ENCODE results near the gene SMPDL3B. TPM values are rescaled to one million over a fixed set of nuclear protein-coding genes. Genes with fewer than 3 reads are reported as not detected.

SMPDL3B gene
- total RNA-seq, 2 donors from 2014 or later: 10.1 to 11.8 TPM

- Mint-ChIP-seq H3K4me3 (no peak overlapping the region), H3K4me1 (peaks cover 33% of the 10 kb centered on the region), H3K36me3 (ENCODE audit: low read depth) (peaks cover 3% of the 10 kb centered on the region), H3K27ac (no peak overlapping the region), H3K27me3 (ENCODE audit: insufficient read depth) (peaks cover 6% of the 10 kb centered on the region), H3K9me3 (no peaks in the 10 kb centered on the region)
- DNase-seq: no peak
- 84 to 100% methylated on average over 1 to 5 of the region's 5 CpGs for WGBS, 2 experiments (ENCODE audit: insufficient coverage in 1 of 2, insufficient read length in 1 of 2)
- H3K4me3 ChIP-seq (ENCODE audit: low read length): no peak overlapping the region
- no peaks in the 10 kb centered on the region for H3K4me1 ChIP-seq (ENCODE audit: control insufficient read depth, insufficient read depth, low read length)
- H3K27ac ChIP-seq (ENCODE audit: low read depth, low read length): no peak overlapping the region
- no peak for TF ChIP-seq CTCF (conservative IDR thresholded peaks at IDR 0.05)
- H3K27me3 ChIP-seq (ENCODE audit: control insufficient read depth, insufficient read depth, low read length, poor library complexity, severe bottlenecking): no peaks in the 10 kb centered on the region
- H3K9me3 ChIP-seq (ENCODE audit: control insufficient read depth, low read length): no peaks in the 10 kb centered on the region
- H3K9ac ChIP-seq (ENCODE audit: extremely low read depth, low read length, poor library complexity, severe bottlenecking): no peak overlapping the region
- no peaks in the 10 kb centered on the region for H3K36me3 ChIP-seq (ENCODE audit: control insufficient read depth, insufficient read depth, low read length)
Observed at GRCh38 chr1:27936370-27936769, 1.6 kb downstream of the SMPDL3B start.

GRCh38 chr1:27937524-27937836, 2.7 kb downstream of the SMPDL3B start:
- no peak overlapping the region for H3K27ac ChIP-seq (ENCODE audit: low read depth, low read length)
- DNase-seq: no peak
- H3K27me3 Mint-ChIP-seq (ENCODE audit: insufficient read depth): peaks cover 6% of the 10 kb centered on the region
- H3K9me3 Mint-ChIP-seq: no peaks in the 10 kb centered on the region
- H3K4me1 ChIP-seq (ENCODE audit: control insufficient read depth, insufficient read depth, low read length): no peaks in the 10 kb centered on the region
- H3K27me3 ChIP-seq (ENCODE audit: control insufficient read depth, insufficient read depth, low read length, poor library complexity, severe bottlenecking): no peaks in the 10 kb centered on the region
- H3K9ac ChIP-seq (ENCODE audit: extremely low read depth, low read length, poor library complexity, severe bottlenecking): no peak overlapping the region
- H3K36me3 ChIP-seq (ENCODE audit: control insufficient read depth, insufficient read depth, low read length): no peaks in the 10 kb centered on the region
- peak overlapping the region; percentile 44 for H3K27ac Mint-ChIP-seq
- 59% methylated on average over 1 of the region's 1 CpG; no CpG with 5 or more reads in 1 of the 2 experiments for whole genome bisulfite sequencing, 2 experiments (ENCODE audit: insufficient coverage in 1 of 2, insufficient read length in 1 of 2)
- H3K36me3 Mint-ChIP-seq (ENCODE audit: low read depth): peaks cover 3% of the 10 kb centered on the region
- H3K4me1 Mint-ChIP-seq: peaks cover 31% of the 10 kb centered on the region
- H3K4me3 ChIP-seq (ENCODE audit: low read length): no peak overlapping the region
- no peaks in the 10 kb centered on the region for H3K9me3 ChIP-seq (ENCODE audit: control insufficient read depth, low read length)
- TF ChIP-seq CTCF (conservative IDR thresholded peaks at IDR 0.05): no peak
- no peak overlapping the region for H3K4me3 Mint-ChIP-seq

GRCh38 chr1:27938488-27938887, 3.7 kb downstream of the SMPDL3B start:
- WGBS, 2 experiments (ENCODE audit: insufficient coverage in 1 of 2, insufficient read length in 1 of 2): 92% methylated on average over 3 to 4 of the region's 4 CpGs
- H3K9ac ChIP-seq (ENCODE audit: extremely low read depth, low read length, poor library complexity, severe bottlenecking): no peak overlapping the region
- no peak for TF ChIP-seq CTCF (conservative IDR thresholded peaks at IDR 0.05)
- Mint-ChIP-seq H3K36me3 (ENCODE audit: low read depth) (peaks cover 3% of the 10 kb centered on the region), H3K4me3 (no peak overlapping the region), H3K27ac (no peak overlapping the region), H3K4me1 (peaks cover 29% of the 10 kb centered on the region), H3K9me3 (no peaks in the 10 kb centered on the region), H3K27me3 (ENCODE audit: insufficient read depth) (peaks cover 6% of the 10 kb centered on the region)
- H3K9me3 ChIP-seq (ENCODE audit: control insufficient read depth, low read length): no peaks in the 10 kb centered on the region
- H3K4me1 ChIP-seq (ENCODE audit: control insufficient read depth, insufficient read depth, low read length): no peaks in the 10 kb centered on the region
- no peak for DNase-seq
- no peaks in the 10 kb centered on the region for H3K27me3 ChIP-seq (ENCODE audit: control insufficient read depth, insufficient read depth, low read length, poor library complexity, severe bottlenecking)
- no peak overlapping the region for H3K27ac ChIP-seq (ENCODE audit: low read depth, low read length)
- no peak overlapping the region for H3K4me3 ChIP-seq (ENCODE audit: low read length)
- no peaks in the 10 kb centered on the region for H3K36me3 ChIP-seq (ENCODE audit: control insufficient read depth, insufficient read depth, low read length)

Measured in endodermal cell (in vitro differentiated cells).